ENCODE data around the gene C16orf74. TPM values are rescaled to one million over a fixed set of nuclear protein-coding genes. Genes with fewer than 3 reads are reported as not detected.
A peak's percentile ranks its signal among the peaks of the same experiment; 100 is the strongest.

C16orf74 gene
- total RNA-seq, 1 donor from 2014 or later = 1.6 TPM

GRCh38 chr16:85676466-85676865, 74.4 kb downstream of the C16orf74 start:
- Mint-ChIP-seq H3K36me3 (ENCODE audit: low read depth) (peaks cover 19% of the 10 kb centered on the region), H3K27ac (ENCODE audit: unreplicated experiment) (no peak overlapping the region)
- DNase-seq (ENCODE audit: low spot score) = peak; percentile 9

GRCh38 chr16:85675251-85675874, 75.5 kb downstream of the C16orf74 start:
- no peak overlapping the region for H3K4me3 Mint-ChIP-seq (ENCODE audit: unreplicated experiment)
- H3K27me3 Mint-ChIP-seq (ENCODE audit: low read depth) = no peaks in the 10 kb centered on the region
- peaks cover 13% of the 10 kb centered on the region for H3K4me1 Mint-ChIP-seq (ENCODE audit: low read depth)
- peak; percentile 8 for DNase-seq (ENCODE audit: low spot score)
- peak; percentile 77 for TF ChIP-seq CTCF (IDR thresholded peaks at IDR 0.05)
- no peak overlapping the region for H3K27ac Mint-ChIP-seq (ENCODE audit: unreplicated experiment)
- H3K36me3 Mint-ChIP-seq (ENCODE audit: low read depth) = peaks cover 23% of the 10 kb centered on the region
- H3K9me3 Mint-ChIP-seq (ENCODE audit: low read depth) = no peaks in the 10 kb centered on the region

More at GRCh38 chr16:85676466-85676865, 74.4 kb downstream of the C16orf74 start:
- H3K9me3 Mint-ChIP-seq (ENCODE audit: low read depth) = no peaks in the 10 kb centered on the region
- peaks cover 13% of the 10 kb centered on the region for H3K4me1 Mint-ChIP-seq (ENCODE audit: low read depth)
- TF ChIP-seq CTCF (IDR thresholded peaks at IDR 0.05) = no peak
- H3K27me3 Mint-ChIP-seq (ENCODE audit: low read depth) = no peaks in the 10 kb centered on the region
- H3K4me3 Mint-ChIP-seq (ENCODE audit: unreplicated experiment) = no peak overlapping the region

DNA sequence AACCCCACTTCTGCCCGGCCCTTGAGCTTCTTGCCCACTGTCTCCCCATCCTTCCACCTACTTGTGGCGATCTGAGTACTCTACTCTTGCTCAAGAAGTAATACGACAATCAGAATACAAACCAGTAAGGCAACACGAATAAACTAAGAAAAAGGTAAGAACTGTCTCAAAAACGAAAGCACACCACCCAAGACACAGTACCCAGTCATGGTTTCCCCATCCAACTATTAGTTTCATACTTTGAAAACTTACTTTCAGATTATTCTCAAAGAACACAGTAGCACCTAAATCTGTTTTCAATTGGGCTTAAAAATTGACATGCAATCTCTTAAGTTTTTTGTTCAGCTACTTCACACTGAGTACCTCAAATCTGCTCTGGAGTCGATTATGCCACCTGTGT, 76.1 kb downstream of the C16orf74 start:
- Mint-ChIP-seq H3K27me3 (ENCODE audit: low read depth) (no peaks in the 10 kb centered on the region), H3K9me3 (ENCODE audit: low read depth) (no peaks in the 10 kb centered on the region), H3K27ac (ENCODE audit: unreplicated experiment) (no peak overlapping the region), H3K36me3 (ENCODE audit: low read depth) (peaks cover 24% of the 10 kb centered on the region), H3K4me1 (ENCODE audit: low read depth) (peaks cover 13% of the 10 kb centered on the region), H3K4me3 (ENCODE audit: unreplicated experiment) (no peak overlapping the region)
- no peak for TF ChIP-seq CTCF (IDR thresholded peaks at IDR 0.05)
- DNase-seq (ENCODE audit: low spot score) = no peak

GRCh38 chr16:85674418-85674755, 76.5 kb downstream of the C16orf74 start:
- peak overlapping the region; percentile 51 for H3K27ac Mint-ChIP-seq (ENCODE audit: unreplicated experiment)

More at GRCh38 chr16:85674418-85674755, 76.5 kb downstream of the C16orf74 start:
- Mint-ChIP-seq H3K27me3 (ENCODE audit: low read depth) (no peaks in the 10 kb centered on the region), H3K9me3 (ENCODE audit: low read depth) (no peaks in the 10 kb centered on the region), H3K36me3 (ENCODE audit: low read depth) (peaks cover 23% of the 10 kb centered on the region), H3K4me1 (ENCODE audit: low read depth) (peaks cover 13% of the 10 kb centered on the region), H3K4me3 (ENCODE audit: unreplicated experiment) (peak overlapping the region; percentile 7)
- DNase-seq (ENCODE audit: low spot score) = no peak
- TF ChIP-seq CTCF (IDR thresholded peaks at IDR 0.05) = no peak

Data from chondrocyte (in vitro differentiated cells).